Transverse colon (tissue), 3 donors: ENCODE data around the gene AMER2.

ENCODE experiments used
- POLR2A ChIP-seq: fragments of 450-650 bp; IDR thresholded peaks from one replicate; pipeline ENCODE4 v1.6.1; 2016; ENCODE audit warnings: antibody characterized with exemption, mild to moderate bottlenecking, moderate library complexity
- POLR2AphosphoS5 ChIP-seq, 3 donors: sonication (generic); formaldehyde crosslinking; IDR thresholded peaks; one replicate each; pipeline ENCODE4 v1.6.1; 2016; ENCODE audit warnings: antibody characterized with exemption in 3 of 3

DNA sequence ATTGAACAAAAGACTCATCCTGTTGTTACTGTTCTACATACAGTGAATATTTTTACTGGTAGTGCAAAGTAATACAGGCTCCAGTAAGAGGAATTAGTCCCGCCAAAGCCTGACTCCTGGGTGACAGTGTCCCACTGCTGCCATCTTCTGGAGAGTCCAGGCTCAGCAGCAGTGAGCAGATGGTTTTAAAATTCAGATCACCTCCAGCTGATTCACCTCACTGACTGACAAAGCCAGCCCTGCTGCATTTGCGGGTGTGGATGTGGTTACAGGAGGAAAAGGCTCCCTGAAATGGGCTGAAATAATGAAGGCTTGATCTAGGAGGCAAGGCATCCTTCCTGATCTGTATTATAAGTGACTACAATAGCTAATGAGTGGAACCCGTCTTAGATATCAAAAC is 57.9 kb downstream of the AMER2 start:
- TF ChIP-seq POLR2AphosphoS5 (IDR thresholded peaks at IDR 0.05) (no peak), POLR2A (no peak)
